ENCODE measurements around the gene NPAT. TPM values are rescaled to one million over a fixed set of nuclear protein-coding genes. Genes with fewer than 3 reads are reported as not detected.
"Not testable (repeated sequence)": the region's sequence is repeated elsewhere in the genome, so short reads cannot be mapped to it uniquely, and the experiment has no call there.

NPAT gene
- total RNA-seq, 1 donor from 2014 or later: 16.7 TPM

DNA sequence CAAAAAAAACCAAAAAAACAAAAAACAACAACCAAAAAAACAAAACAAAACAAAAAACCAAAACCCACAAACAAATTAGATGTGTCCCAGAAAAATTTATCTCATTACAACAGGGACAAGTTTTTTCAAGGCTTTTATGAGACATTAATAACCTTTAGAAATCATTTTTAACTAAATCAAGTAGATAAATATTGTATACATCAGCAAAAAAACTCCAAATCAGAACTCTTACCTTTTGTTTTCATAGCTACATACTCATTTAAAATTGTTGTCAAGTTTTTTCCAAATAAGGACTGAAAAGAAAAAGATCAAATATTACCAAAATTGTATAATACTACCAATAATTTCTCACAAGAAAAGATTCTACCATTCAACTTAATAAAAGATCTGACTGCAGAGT, 28.7 kb downstream of the NPAT start:
- TF ChIP-seq, protein P1, sequence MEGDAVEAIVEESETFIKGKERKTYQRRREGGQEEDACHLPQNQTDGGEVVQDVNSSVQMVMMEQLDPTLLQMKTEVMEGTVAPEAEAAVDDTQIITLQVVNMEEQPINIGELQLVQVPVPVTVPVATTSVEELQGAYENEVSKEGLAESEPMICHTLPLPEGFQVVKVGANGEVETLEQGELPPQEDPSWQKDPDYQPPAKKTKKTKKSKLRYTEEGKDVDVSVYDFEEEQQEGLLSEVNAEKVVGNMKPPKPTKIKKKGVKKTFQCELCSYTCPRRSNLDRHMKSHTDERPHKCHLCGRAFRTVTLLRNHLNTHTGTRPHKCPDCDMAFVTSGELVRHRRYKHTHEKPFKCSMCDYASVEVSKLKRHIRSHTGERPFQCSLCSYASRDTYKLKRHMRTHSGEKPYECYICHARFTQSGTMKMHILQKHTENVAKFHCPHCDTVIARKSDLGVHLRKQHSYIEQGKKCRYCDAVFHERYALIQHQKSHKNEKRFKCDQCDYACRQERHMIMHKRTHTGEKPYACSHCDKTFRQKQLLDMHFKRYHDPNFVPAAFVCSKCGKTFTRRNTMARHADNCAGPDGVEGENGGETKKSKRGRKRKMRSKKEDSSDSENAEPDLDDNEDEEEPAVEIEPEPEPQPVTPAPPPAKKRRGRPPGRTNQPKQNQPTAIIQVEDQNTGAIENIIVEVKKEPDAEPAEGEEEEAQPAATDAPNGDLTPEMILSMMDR (IDR thresholded peaks at IDR 0.05): no peak
- H3K4me3 ChIP-seq: no peak overlapping the region
- intact Hi-C loops (cut with DNase I): no loop called here
- no peaks in the 10 kb centered on the region for H3K27me3 ChIP-seq (ENCODE audit: low read depth)
- no peak overlapping the region for H3K27ac ChIP-seq
- no peak for ATAC-seq
- no peaks in the 10 kb centered on the region for H3K9me3 ChIP-seq
- H3K4me1 ChIP-seq: peaks cover 3% of the 10 kb centered on the region
- peaks cover 82% of the 10 kb centered on the region for H3K36me3 ChIP-seq
- no peak for DNase-seq

DNA sequence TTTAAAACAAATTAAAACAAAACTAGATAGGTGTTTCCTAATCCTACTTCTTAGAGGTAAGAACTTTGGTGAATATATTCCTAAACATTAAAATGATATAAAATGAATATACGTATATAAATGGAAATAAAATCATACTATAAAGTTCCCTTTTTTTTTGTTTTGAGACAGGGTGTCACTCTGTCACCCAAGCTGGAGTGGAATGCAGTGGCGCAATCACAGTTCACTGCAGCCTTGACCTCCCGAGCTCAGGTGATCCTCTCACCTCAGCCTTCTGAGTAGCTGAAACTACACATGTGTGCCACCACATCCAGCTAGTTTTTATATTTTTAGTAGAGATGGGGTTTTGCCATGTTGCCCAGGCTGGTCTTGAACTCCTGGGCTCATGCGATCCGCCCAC, 44.9 kb downstream of the NPAT start:
- TF ChIP-seq, protein P1 (IDR thresholded peaks at IDR 0.05): no peak
- Histone ChIP-seq H3K4me3 (no peak overlapping the region), H3K9me3 (no peaks in the 10 kb centered on the region), H3K27ac (no peak overlapping the region), H3K4me1 (no peaks in the 10 kb centered on the region), H3K27me3 (ENCODE audit: low read depth) (no peaks in the 10 kb centered on the region), H3K36me3 (peaks cover 89% of the 10 kb centered on the region)
- ATAC-seq (no peak), DNase-seq (no peak)
- intact Hi-C loops (cut with DNase I): no loop called here

DNA sequence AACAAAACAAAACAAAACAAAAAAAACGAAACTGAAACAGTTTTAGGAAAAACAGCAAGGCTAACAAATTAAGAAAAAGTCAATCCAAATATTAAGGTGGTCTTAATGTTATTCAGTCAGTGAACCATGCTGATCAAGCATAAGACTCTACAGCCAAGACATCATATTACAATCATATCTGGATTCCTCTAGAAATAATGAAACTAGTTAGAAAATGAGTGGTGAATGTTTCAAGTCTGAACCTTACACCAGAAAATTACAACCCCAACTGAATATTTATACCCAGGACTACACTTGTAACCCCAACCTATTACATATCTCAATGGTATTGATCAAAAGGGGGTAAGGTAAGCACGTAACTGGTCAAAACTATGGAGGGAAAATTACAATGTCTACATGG, 52.3 kb downstream of the NPAT start:
- ATAC-seq: no peak
- H3K36me3 ChIP-seq: peaks cover 91% of the 10 kb centered on the region

DNA sequence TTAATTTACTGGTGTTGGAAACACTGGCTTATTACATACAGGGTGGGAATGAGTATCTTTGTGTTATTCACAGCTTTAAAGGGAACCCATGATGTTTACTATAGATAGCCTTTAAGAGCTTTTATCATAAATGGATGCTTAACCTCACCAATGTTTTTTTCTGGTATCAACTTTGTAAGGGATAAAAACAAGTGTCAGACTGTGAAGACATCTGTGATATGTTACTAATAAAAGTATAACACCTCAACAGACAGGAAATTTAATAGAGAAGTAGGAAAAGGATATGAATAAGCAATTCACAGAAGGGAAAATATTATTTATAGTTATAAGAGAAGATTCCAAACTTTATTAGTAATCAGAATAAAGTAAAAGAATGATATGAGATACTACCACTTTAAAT, 54.8 kb downstream of the NPAT start:
- intact Hi-C loops (cut with DNase I): no loop called here
- Histone ChIP-seq H3K4me1 (no peaks in the 10 kb centered on the region), H3K27me3 (ENCODE audit: low read depth) (no peaks in the 10 kb centered on the region), H3K36me3 (peaks cover 91% of the 10 kb centered on the region), H3K27ac (no peak overlapping the region), H3K9me3 (no peaks in the 10 kb centered on the region), H3K4me3 (no peak overlapping the region)
- TF ChIP-seq, protein P1 (IDR thresholded peaks at IDR 0.05): no peak
- DNase-seq (no peak), ATAC-seq (no peak)

More for the DNA sequence above, 52.3 kb downstream of the NPAT start:
- Histone ChIP-seq H3K4me3 (peak overlapping the region; percentile 20), H3K27ac (no peak overlapping the region), H3K4me1 (no peaks in the 10 kb centered on the region), H3K9me3 (no peaks in the 10 kb centered on the region), H3K27me3 (ENCODE audit: low read depth) (no peaks in the 10 kb centered on the region)
- TF ChIP-seq, protein P1 (IDR thresholded peaks at IDR 0.05): no peak
- DNase-seq: no peak
- intact Hi-C loops (cut with DNase I): no loop called here

DNA sequence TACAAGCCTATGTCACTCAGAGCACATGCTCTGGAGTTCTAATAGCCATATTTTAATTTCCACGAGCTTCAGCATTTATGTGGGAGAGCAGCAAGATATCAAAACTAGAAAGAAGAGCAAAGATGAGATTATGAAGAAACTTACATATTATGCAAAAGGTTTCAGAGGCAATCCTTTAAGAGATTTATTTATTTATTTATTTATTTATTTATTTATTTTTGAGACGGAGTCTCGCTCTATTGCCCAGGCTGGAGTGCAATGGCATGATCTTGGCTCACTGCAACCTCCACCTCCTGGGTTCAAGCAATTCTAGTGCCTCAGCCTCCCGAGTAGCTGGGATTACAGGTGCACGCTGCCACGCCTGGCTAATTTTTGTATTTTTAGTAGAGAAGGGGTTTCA, 59.6 kb downstream of the NPAT start:
- intact Hi-C loops (cut with DNase I); H3K27me3 ChIP-seq (ENCODE audit: low read depth); H3K4me3 ChIP-seq; ATAC-seq; H3K27ac ChIP-seq; H3K4me1 ChIP-seq; H3K9me3 ChIP-seq; DNase-seq: not testable (repeated sequence)
- peaks cover 98% of the 10 kb centered on the region for H3K36me3 ChIP-seq

DNA sequence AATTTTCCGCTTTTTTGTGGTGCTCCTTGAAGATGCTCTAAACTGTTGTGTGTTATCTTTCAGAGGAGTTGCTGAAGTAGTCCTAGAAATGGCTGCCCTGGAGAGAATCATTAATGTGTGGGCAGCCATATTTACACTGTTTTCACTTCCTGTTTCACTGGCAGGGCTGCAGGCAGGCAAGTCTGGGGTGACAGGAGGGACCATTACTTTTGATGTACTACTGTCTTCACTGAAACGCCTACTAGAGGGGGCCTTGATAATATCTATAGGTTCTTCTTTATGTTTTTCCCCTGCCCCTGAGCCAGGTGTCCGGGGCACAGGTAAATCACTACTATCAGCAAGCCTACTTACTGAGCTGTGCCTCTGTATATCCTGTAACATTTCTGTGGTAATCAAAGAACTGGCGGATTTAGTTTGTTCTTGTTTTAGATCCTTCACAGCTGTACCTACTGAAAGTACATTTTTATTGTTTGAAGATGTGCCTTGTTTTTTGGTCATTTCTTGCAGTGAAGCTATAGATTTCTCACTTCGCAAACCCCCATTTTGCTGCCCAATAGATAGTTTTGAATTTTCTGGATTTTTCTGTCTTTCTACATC, 61.4 kb downstream of the NPAT start:
- H3K4me1 ChIP-seq: no peaks in the 10 kb centered on the region

More for the DNA sequence above, 61.4 kb downstream of the NPAT start:
- intact Hi-C loops (cut with DNase I): no loop called here
- TF ChIP-seq, protein P1 (IDR thresholded peaks at IDR 0.05): no peak
- ATAC-seq (no peak), DNase-seq (no peak)
- Histone ChIP-seq H3K36me3 (peaks cover 91% of the 10 kb centered on the region), H3K9me3 (no peaks in the 10 kb centered on the region), H3K4me3 (no peak overlapping the region), H3K27me3 (ENCODE audit: low read depth) (no peaks in the 10 kb centered on the region), H3K27ac (no peak overlapping the region)
